ENCODE measurements around the gene DOCK2. TPM values are rescaled to one million over a fixed set of nuclear protein-coding genes. Genes with fewer than 3 reads are reported as not detected.

DOCK2 gene
- total and polyA plus RNA-seq, 2 of the 8 experiments (the other 6 are each of a cell fraction or from before 2014, with no cell fraction given), result 3.9 to 5.7 TPM

DNA sequence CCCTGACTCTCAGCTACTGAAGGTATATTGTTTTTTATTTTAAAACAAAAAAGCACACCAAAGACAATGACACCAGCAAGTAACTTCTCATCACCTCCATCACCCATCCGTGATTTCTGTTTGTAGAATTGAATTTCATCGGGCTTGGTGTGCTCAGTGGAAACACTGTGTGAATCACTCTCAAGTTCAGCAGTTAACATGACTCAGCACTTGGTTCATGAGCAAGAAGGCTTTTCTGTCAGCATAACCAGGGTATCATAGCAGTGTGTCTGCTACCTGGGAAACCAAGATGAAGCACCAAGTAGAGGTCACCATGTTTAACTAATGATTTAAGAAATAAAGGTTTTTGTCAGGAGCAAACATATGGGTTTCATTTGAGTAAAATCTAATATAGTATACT is 219.5 kb downstream of the DOCK2 start:
- no peak overlapping the region for H4K8ac ChIP-seq (ENCODE audit: extremely low read depth, insufficient read depth, low read length)
- no peak overlapping the region for H2AFZ ChIP-seq (ENCODE audit: low read length)
- no peak overlapping the region for H2AK5ac ChIP-seq (ENCODE audit: low read depth, low read length)
- H4K5ac ChIP-seq (ENCODE audit: insufficient read length, low read depth, low read length), result no peak overlapping the region
- no peak overlapping the region for H3K56ac ChIP-seq (replicated peaks; ENCODE audit: insufficient read length, low read depth, low read length)
- H3K4me3 ChIP-seq (ENCODE audit: extremely low read depth in 1 of 4, insufficient read depth in 2 of 4, low read depth in 3 of 4, low read length in 4 of 4), result no peak overlapping the region
- POLR2A ChIA-PET (ENCODE audit: partially characterized antibody), result no interaction called here
- H2BK120ac ChIP-seq (replicated peaks; ENCODE audit: low read depth, low read length), result no peak overlapping the region
- no peak overlapping the region for H3K27ac ChIP-seq (ENCODE audit: low read depth, low read length)
- H4K91ac ChIP-seq (replicated peaks; ENCODE audit: insufficient read length, low read length), result no peak overlapping the region
- CTCF ChIA-PET (ENCODE audit: partially characterized antibody), result no interaction called here
- H2BK5ac ChIP-seq (ENCODE audit: low read depth, low read length), result no peak overlapping the region
- H3K23me2 ChIP-seq (ENCODE audit: low read depth, low read length), result no peaks in the 10 kb centered on the region
- H3K36me3 ChIP-seq (ENCODE audit: control insufficient read depth in 2 of 4, insufficient read depth in 4 of 4, low read length in 3 of 4), result no peaks in the 10 kb centered on the region
- H3K9ac ChIP-seq (replicated peaks in 1 of 4; ENCODE audit: extremely low read depth in 1 of 4, low read depth in 3 of 4, low read length in 3 of 4), result no peak overlapping the region
- no peak overlapping the region for H3K18ac ChIP-seq (ENCODE audit: extremely low read depth, low read length)
- no peaks in the 10 kb centered on the region for H4K20me1 ChIP-seq (replicated peaks in 1 of 2; ENCODE audit: control insufficient read depth in 1 of 2, insufficient read depth in 2 of 2, low read length in 2 of 2)
- no peaks in the 10 kb centered on the region for H3K79me1 ChIP-seq (ENCODE audit: low read depth, low read length)
- no peaks in the 10 kb centered on the region for H3K4me1 ChIP-seq (replicated peaks in 1 of 4; ENCODE audit: control insufficient read depth in 3 of 4, insufficient read depth in 4 of 4, low read length in 3 of 4)
- H3K27me3 ChIP-seq (replicated peaks in 1 of 4; ENCODE audit: control insufficient read depth in 3 of 4, extremely low read depth in 1 of 4, insufficient read depth in 3 of 4, low read length in 3 of 4), result peaks cover 0 to 1% (median 0%) of the 10 kb centered on the region in 4 experiments; a peak in 1 of 7 replicates
- no peak overlapping the region for H2BK20ac ChIP-seq (ENCODE audit: low read length)
- H3K79me2 ChIP-seq (ENCODE audit: control insufficient read depth in 1 of 2, insufficient read depth in 2 of 2, low read length in 2 of 2), result no peaks in the 10 kb centered on the region
- 91% methylated on average over 2 of the region's 2 CpGs; no CpG with 5 or more reads in 1 of the 2 experiments for WGBS, 2 experiments (ENCODE audit: extremely low coverage in 1 of 2, insufficient coverage in 1 of 2, insufficient read length in 1 of 2, insufficient replicate concordance in 2 of 2, low coverage in 1 of 2, low lambda C conversion rate in 2 of 2, missing lambda C conversion rate in 1 of 2)
- no peak overlapping the region for H2BK15ac ChIP-seq (ENCODE audit: low read length)
- no peak overlapping the region for H3K14ac ChIP-seq (ENCODE audit: insufficient read length)
- FAIRE-seq (no peak), DNase-seq (ENCODE audit: low read depth in 1 of 2, low spot score in 2 of 2) (no peak)
- H3K9me3 ChIP-seq (ENCODE audit: insufficient read depth in 2 of 2, low read depth in 1 of 2, low read length in 1 of 2), result peaks cover 0 to 7% of the 10 kb centered on the region in 2 experiments; a peak in 2 of 4 replicates
- H3K4ac ChIP-seq (replicated peaks; ENCODE audit: insufficient read length, low read depth, low read length), result no peak overlapping the region
- no peak overlapping the region for H2BK12ac ChIP-seq (ENCODE audit: low read depth, low read length)
- H3K23ac ChIP-seq (ENCODE audit: insufficient read length), result no peak overlapping the region
- TF ChIP-seq MAFK (IDR thresholded peaks at IDR 0.05; ENCODE audit: low read depth, low read length), result peak; percentile 58; the same call in 1 of the 2 replicates
- peak; percentile 82 for TF ChIP-seq BACH1 (IDR thresholded peaks at IDR 0.05; ENCODE audit: low read length)
- TF ChIP-seq TAF1 (IDR thresholded peaks at IDR 0.05; ENCODE audit: low read depth, low read length), result no peak
- no peak overlapping the region for H3K4me2 ChIP-seq (ENCODE audit: insufficient read depth in 1 of 2, low read depth in 2 of 2, low read length in 2 of 2)
